Muscle layer of duodenum (tissue), 2 donors: Measurements from ENCODE around the gene GPR82.
"Not testable (repeated sequence)": the region's sequence is repeated elsewhere in the genome, so short reads cannot be mapped to it uniquely, and the experiment has no call there.

Experiments
- H3K27ac ChIP-seq: one replicate; pipeline ENCODE4 v1.7.0; 2013; ENCODE audit warnings: mild to moderate bottlenecking, low read length
- H3K27me3 ChIP-seq: one replicate; pipeline ENCODE4 v1.7.0; 2013; ENCODE audit warnings: low read depth, mild to moderate bottlenecking, control low read depth, low read length
- H3K36me3 ChIP-seq, 2 donors: one replicate each; pipeline ENCODE4 v1.7.0; 2013; ENCODE audit warnings: low read length in 2 of 2, control low read depth in 1 of 2, mild to moderate bottlenecking in 1 of 2; ENCODE audit not compliant: insufficient read depth in 2 of 2, control insufficient read depth in 1 of 2
- H3K4me1 ChIP-seq, 2 donors: one replicate each; pipeline ENCODE4 v1.7.0; 2013; ENCODE audit warnings: low read length in 2 of 2, mild to moderate bottlenecking in 2 of 2, control low read depth in 1 of 2, moderate library complexity in 1 of 2; ENCODE audit not compliant: insufficient read depth in 2 of 2, control insufficient read depth in 1 of 2
- H3K4me3 ChIP-seq, 2 donors: one replicate each; pipeline ENCODE4 v1.7.0; 2013; ENCODE audit warnings: low read length in 2 of 2, low read depth in 1 of 2, mild to moderate bottlenecking in 1 of 2
- H3K9me3 ChIP-seq, 2 donors: one replicate each; pipeline ENCODE4 v1.7.0; 2013; ENCODE audit warnings: low read length in 2 of 2, control low read depth in 1 of 2, mild to moderate bottlenecking in 1 of 2; ENCODE audit not compliant: control insufficient read depth in 1 of 2
- donor health status: healthy.

The GPR82 gene, protein sequence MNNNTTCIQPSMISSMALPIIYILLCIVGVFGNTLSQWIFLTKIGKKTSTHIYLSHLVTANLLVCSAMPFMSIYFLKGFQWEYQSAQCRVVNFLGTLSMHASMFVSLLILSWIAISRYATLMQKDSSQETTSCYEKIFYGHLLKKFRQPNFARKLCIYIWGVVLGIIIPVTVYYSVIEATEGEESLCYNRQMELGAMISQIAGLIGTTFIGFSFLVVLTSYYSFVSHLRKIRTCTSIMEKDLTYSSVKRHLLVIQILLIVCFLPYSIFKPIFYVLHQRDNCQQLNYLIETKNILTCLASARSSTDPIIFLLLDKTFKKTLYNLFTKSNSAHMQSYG

GRCh38 chrX:41723826-41724225 lies at the start of gene GPR82:
Gene GPR82 (plus strand): TSS chrX:41724181. CDS start chrX:41727027, 2,846 bp downstream.
- no peaks in the 10 kb centered on the region for H3K36me3 ChIP-seq
- no peaks in the 10 kb centered on the region for H3K9me3 ChIP-seq
- no peaks in the 10 kb centered on the region for H3K4me1 ChIP-seq
- no peak within 1 kb of the TSS for H3K4me3 ChIP-seq
- H3K27ac ChIP-seq = no peak within 1 kb of the TSS
- no peaks in the 10 kb centered on the region for H3K27me3 ChIP-seq

DNA sequence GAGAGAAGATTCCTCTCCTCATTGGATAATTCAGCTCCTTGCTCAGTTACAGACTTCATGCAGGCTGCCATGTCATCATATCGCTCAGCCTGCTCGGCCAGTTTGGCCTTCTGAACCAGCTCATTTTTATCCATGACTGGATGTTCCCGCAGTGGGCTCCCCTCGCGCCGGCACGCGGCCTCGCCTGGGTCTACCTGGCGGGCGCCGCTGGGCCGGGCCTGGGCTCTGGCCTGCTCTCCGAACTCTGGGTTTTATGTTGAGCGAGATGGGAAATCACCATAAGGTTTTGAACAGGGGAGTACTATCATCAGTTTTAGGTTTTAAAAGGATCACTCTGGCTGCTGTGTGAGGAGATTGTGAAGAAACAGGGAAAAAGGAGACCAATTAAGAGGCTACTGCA lies 47.6 kb upstream of the GPR82 start:
- not testable (repeated sequence) for H3K27ac ChIP-seq, H3K36me3 ChIP-seq, H3K4me1 ChIP-seq, H3K27me3 ChIP-seq, H3K4me3 ChIP-seq, H3K9me3 ChIP-seq

DNA sequence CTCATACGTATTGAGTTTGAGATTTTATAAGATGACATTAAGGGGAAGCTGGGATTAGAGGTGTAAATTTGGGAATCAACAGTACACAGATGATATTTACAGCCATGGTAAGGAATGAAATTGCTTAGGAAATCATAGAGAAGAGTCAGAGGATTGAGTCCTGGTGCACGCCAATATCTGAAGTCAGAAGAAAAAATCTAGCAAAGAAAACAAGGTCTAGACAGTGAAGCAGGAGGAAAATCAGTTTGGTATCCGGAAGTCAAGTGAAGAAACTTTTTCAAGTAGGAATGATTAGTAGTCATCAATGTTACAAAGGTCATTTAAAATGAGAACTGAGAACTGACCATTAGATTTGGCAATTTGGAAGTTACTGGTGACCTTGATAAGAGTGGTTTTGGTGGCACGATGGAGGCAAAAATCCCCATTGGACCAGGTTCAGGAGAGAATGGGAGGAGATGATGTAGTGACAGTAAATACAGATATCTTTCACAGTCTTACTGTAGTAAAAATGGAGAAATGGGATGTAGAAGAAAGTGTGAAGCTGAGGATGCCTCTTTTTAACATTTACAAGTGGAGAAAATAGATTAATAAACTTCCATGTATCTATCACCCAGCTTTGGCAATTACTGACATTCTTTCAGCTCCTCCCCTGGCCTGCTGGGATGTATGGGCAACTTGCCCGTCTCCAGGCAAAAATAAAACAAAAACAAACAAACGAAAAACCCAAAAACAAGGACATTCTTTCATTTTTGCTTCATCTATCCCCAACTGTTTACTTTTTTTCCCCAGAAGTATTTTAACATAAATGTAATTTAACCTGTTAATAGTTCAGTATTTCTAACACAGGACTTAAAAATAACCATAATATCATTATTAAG lies 46.6 kb upstream of the GPR82 start:
- Histone ChIP-seq H3K9me3 (no peaks in the 10 kb centered on the region), H3K27ac (no peak overlapping the region)

DNA sequence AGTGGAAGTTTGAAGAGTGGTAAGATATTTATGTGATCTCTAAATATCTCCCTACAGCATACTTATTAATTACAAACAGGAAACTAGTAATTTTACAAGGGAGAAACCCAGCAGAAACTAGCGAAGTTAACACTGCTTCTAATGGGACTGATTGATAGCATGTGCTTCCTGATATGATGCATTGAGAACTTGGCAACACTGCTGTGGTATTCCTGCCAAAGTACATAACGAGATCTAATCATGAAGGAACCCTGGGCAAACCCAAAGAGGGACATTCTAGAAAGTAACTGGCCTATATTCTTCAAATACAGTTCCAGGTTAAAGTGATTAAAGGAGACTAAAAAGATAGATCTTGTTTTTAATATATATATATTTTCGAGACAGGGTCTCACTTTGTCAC lies 39.8 kb upstream of the GPR82 start:
- no peak overlapping the region for H3K27ac ChIP-seq
- H3K27me3 ChIP-seq = no peaks in the 10 kb centered on the region
- no peaks in the 10 kb centered on the region for H3K36me3 ChIP-seq
- no peaks in the 10 kb centered on the region for H3K4me1 ChIP-seq
- H3K4me3 ChIP-seq = no peak overlapping the region
- H3K9me3 ChIP-seq = no peaks in the 10 kb centered on the region

More for the DNA sequence above, 46.6 kb upstream of the GPR82 start:
- Histone ChIP-seq H3K27me3 (no peaks in the 10 kb centered on the region), H3K4me1 (no peaks in the 10 kb centered on the region), H3K4me3 (no peak overlapping the region), H3K36me3 (no peaks in the 10 kb centered on the region)

DNA sequence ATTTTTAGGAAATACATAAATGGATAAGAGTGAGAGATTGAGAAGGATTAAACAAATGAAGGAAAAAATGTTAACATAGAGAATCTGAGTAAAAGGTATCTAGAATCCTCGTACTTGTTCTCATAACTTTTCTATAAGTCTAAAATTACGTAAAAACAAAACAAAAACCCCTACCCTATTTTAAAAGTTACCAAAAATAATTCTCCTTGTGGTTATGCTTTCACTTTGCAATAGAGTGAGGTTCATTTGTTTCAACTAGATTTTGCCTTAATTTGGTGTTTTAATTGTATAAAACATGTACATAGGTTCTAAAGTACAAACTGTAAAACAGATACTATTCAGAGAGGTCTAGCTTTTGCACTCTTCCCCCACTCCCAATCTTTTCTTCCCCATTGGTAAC lies 39.0 kb upstream of the GPR82 start:
- Histone ChIP-seq H3K27ac (no peak overlapping the region), H3K27me3 (no peaks in the 10 kb centered on the region), H3K36me3 (no peaks in the 10 kb centered on the region), H3K4me1 (no peaks in the 10 kb centered on the region), H3K4me3 (no peak overlapping the region), H3K9me3 (no peaks in the 10 kb centered on the region)

- Histone ChIP-seq H3K4me1 (peaks cover 0 to under 1% of the 10 kb centered on the region in 2 donors), H3K36me3 (no peaks in the 10 kb centered on the region), H3K9me3 (no peaks in the 10 kb centered on the region), H3K4me3 (no peak overlapping the region), H3K27ac (no peak overlapping the region), H3K27me3 (no peaks in the 10 kb centered on the region)
Measured at GRCh38 chrX:41686788-41687187, 37.2 kb upstream of the GPR82 start.

- H3K36me3 ChIP-seq = no peaks in the 10 kb centered on the region
- no peak overlapping the region for H3K27ac ChIP-seq
- H3K4me1 ChIP-seq = peaks cover 4 to 9% of the 10 kb centered on the region in 2 donors
- H3K9me3 ChIP-seq = no peaks in the 10 kb centered on the region
- H3K4me3 ChIP-seq = no peak overlapping the region
- H3K27me3 ChIP-seq = no peaks in the 10 kb centered on the region
Measured at GRCh38 chrX:41688156-41688555, 35.8 kb upstream of the GPR82 start.

GRCh38 chrX:41688835-41689234 lies 35.1 kb upstream of the GPR82 start, which contains the start of gene GPR34:
Gene GPR34 (plus strand): TSS chrX:41688973. CDS start chrX:41695634, 6,661 bp downstream.
- no peaks in the 10 kb centered on the region for H3K27me3 ChIP-seq
- peaks cover 4 to 9% of the 10 kb centered on the region in 2 donors for H3K4me1 ChIP-seq
- H3K27ac ChIP-seq = no peak within 1 kb of the TSS
- H3K9me3 ChIP-seq = no peaks in the 10 kb centered on the region
- no peaks in the 10 kb centered on the region for H3K36me3 ChIP-seq
- no peak within 1 kb of the TSS for H3K4me3 ChIP-seq

- H3K36me3 ChIP-seq = peaks cover 0 to 3% of the 10 kb centered on the region in 2 donors
- no peak overlapping the region for H3K27ac ChIP-seq
- H3K9me3 ChIP-seq = no peaks in the 10 kb centered on the region
- H3K4me1 ChIP-seq = peaks cover 4 to 9% of the 10 kb centered on the region in 2 donors
- no peaks in the 10 kb centered on the region for H3K27me3 ChIP-seq
- no peak overlapping the region for H3K4me3 ChIP-seq
Measured at GRCh38 chrX:41689711-41690110, 34.3 kb upstream of the GPR82 start.

- Histone ChIP-seq H3K4me1 (peaks cover 4 to 9% of the 10 kb centered on the region in 2 donors), H3K27me3 (no peaks in the 10 kb centered on the region), H3K4me3 (no peak overlapping the region), H3K27ac (no peak overlapping the region), H3K36me3 (peaks cover 0 to 3% of the 10 kb centered on the region in 2 donors), H3K9me3 (no peaks in the 10 kb centered on the region)
Measured at GRCh38 chrX:41692162-41692749, 31.7 kb upstream of the GPR82 start.

DNA sequence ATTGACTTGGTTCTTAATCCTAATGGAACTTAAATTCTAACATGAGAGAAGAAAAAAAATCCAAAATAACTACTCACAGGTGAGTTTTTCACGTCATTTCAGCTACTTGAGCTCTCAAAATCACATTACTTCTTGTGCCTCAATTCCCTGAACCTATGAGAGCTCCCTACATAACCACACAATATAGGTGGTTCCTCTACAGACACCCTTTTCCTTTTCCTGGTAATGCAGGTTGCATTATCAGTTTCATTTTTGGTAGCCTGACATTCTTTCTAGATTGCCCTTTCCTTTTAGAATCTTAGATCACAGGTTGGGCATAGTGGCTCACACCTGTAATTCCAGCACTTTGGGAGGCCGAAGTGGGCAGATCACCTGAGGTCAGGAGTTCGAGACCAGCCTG lies 31.0 kb upstream of the GPR82 start:
- Histone ChIP-seq H3K27ac (no peak overlapping the region), H3K36me3 (peaks cover 0 to 3% of the 10 kb centered on the region in 2 donors)

More for the DNA sequence above, 31.0 kb upstream of the GPR82 start:
- no peaks in the 10 kb centered on the region for H3K27me3 ChIP-seq
- no peaks in the 10 kb centered on the region for H3K9me3 ChIP-seq
- peaks cover 4 to 9% of the 10 kb centered on the region in 2 donors for H3K4me1 ChIP-seq
- no peak overlapping the region for H3K4me3 ChIP-seq
